GM12873 (cell line): Measurements from ENCODE around the gene C3.

Experiments used
- CTCF ChIP-seq: IDR thresholded peaks from 2 replicates; pipeline ENCODE4 v1.5.1; 2012; ENCODE audit warnings: low read depth, mild to moderate bottlenecking, moderate library complexity, low read length, control low read depth; ENCODE audit not compliant: insufficient read depth; ENCODE audit errors: missing control alignments

C3 gene

GRCh38 chr19:6743066-6743465 is 22.6 kb upstream of the C3 start:
- no peak for TF ChIP-seq CTCF

- no peak for TF ChIP-seq CTCF
Measured at GRCh38 chr19:6740589-6741343, 20.3 kb upstream of the C3 start.

- no peak for TF ChIP-seq CTCF
Measured at GRCh38 chr19:6739883-6740588, 19.6 kb upstream of the C3 start.

GRCh38 chr19:6739390-6739882 is 19.0 kb upstream of the C3 start, which contains the start of gene TRIP10:
Gene TRIP10, plus strand, starts transcription at chr19:6739680. Its CDS starts 82 bp downstream, at chr19:6739762.
- no peak for TF ChIP-seq CTCF

GRCh38 chr19:6738787-6739389 is 18.4 kb upstream of the C3 start:
- no peak for TF ChIP-seq CTCF

- peak; percentile 85 for TF ChIP-seq CTCF
Measured at GRCh38 chr19:6737873-6738786, 17.7 kb upstream of the C3 start.
